HCT116 (cell line): ENCODE measurements around the gene NDUFB2. TPM values are rescaled to one million over a fixed set of nuclear protein-coding genes. Genes with fewer than 3 reads are reported as not detected.

Source experiments
- ATAC-seq: fragments of 200-7000 bp; cut with Tn5 transposase; 2 replicates; pipeline ENCODE4 v1.9.1; 2020; ENCODE audit warnings: mild to moderate bottlenecking, moderate library complexity
- BruUV-seq: library from RNA; stranded (reverse); fragments of 400-500 nt; replicated peaks from 2 replicates; lab custom pipeline; 2021; lab: Mats Ljungman, UMichigan
- CTCF ChIA-PET: fragments of 300-600 bp; sonication (Branson Sonifier 250); formaldehyde crosslinking; loops from one replicate; lab custom pipeline; 2021; ENCODE audit warnings: antibody characterized with exemption; lab: Charles Lee
- POLR2A ChIA-PET: fragments of 300-600, 350-600 bp; sonication (Branson Sonifier 250); formaldehyde crosslinking; loops from one replicate; lab custom pipeline; 2021; ENCODE audit warnings: antibody characterized with exemption; lab: Charles Lee
- RAD21 ChIA-PET, 2 experiments: fragments of 300-600 bp; sonication (Branson Sonifier 250); formaldehyde crosslinking; loops; one replicate each; lab custom pipeline; 2023; ENCODE audit warnings: low total read pairs in 2 of 2; ENCODE audit not compliant: uncharacterized antibody in 2 of 2, unreplicated experiment in 2 of 2, low non-redundant PET in 1 of 2; lab: Charles Lee
- DNase-seq: peaks from one replicate; pipeline ENCODE4 v3.0.0-alpha.2; 2010; ENCODE audit warnings: low read depth, low spot score
- H2AFZ ChIP-seq: fragments of 200-600 bp; shearing (Covaris generic), sonication (generic); 2 replicates; pipeline ENCODE4 v1.6.1; 2017; ENCODE audit warnings: low read depth, mixed run types, mixed read lengths, antibody characterized with exemption, low read length; ENCODE audit not compliant: poor library complexity, severe bottlenecking
- H3K27ac ChIP-seq: 2 replicates; pipeline ENCODE4 v1.5.1; 2012; ENCODE audit warnings: low read depth, low read length
- H3K27me3 ChIP-seq: fragments of 200-600 bp; sonication (generic); 2 replicates; pipeline ENCODE4 v1.6.1; 2016; ENCODE audit warnings: mixed run types, low read length, mixed read lengths; ENCODE audit not compliant: insufficient read depth
- H3K36me3 ChIP-seq, 2 experiments: fragments of 200-500 bp in 1 of 2; fragments of 200-600 bp in 1 of 2; sonication (Bioruptor generic) in 1 of 2; sonication (generic) in 1 of 2; 2 replicates each; pipeline versions ENCODE4 v1.5.1 to v1.6.1; 2014 to 2016; ENCODE audit warnings: low read length in 2 of 2, inconsistent platforms in 1 of 2, mixed read lengths in 1 of 2, mixed run types in 1 of 2; ENCODE audit not compliant: insufficient read depth in 2 of 2, control insufficient read depth in 1 of 2
- H3K4me1 ChIP-seq, 2 experiments: fragments of 200-600 bp in 1 of 2; sonication (generic) in 1 of 2; 2 replicates each; pipeline versions ENCODE4 v1.5.1 to v1.6.1; 2012 to 2017; ENCODE audit warnings: low read length in 2 of 2, inconsistent platforms in 1 of 2, mild to moderate bottlenecking in 1 of 2, mixed read lengths in 1 of 2, mixed run types in 1 of 2, moderate library complexity in 1 of 2; ENCODE audit not compliant: insufficient read depth in 2 of 2, control insufficient read depth in 1 of 2
- H3K4me2 ChIP-seq: fragments of 200-600 bp; sonication (generic); 2 replicates; pipeline ENCODE4 v1.6.1; 2017; ENCODE audit warnings: mixed run types, low read length, mixed read lengths
- H3K4me3 ChIP-seq, 2 experiments: fragments of 200-600 bp in 1 of 2; sonication (generic) in 1 of 2; replicated peaks in 1 of 2; 2 replicates each; pipeline ENCODE4 v1.5.1; 2011 to 2016; ENCODE audit warnings: low read length in 2 of 2, control low read depth in 1 of 2, low read depth in 1 of 2, mild to moderate bottlenecking in 1 of 2, mixed read lengths in 1 of 2, mixed run types in 1 of 2
- H3K79me2 ChIP-seq: fragments of 200-600 bp; sonication (generic); 2 replicates; pipeline ENCODE4 v1.6.1; 2017; ENCODE audit warnings: mild to moderate bottlenecking, mixed run types, low read length, moderate library complexity, mixed read lengths; ENCODE audit not compliant: insufficient read depth
- H3K9ac ChIP-seq: fragments of 200-600 bp; sonication (generic); 2 replicates; pipeline ENCODE4 v1.6.1; 2016; ENCODE audit warnings: low read length, mixed read lengths
- H3K9me2 ChIP-seq: fragments of 200-600 bp; sonication (generic), shearing (Covaris generic); 2 replicates; pipeline ENCODE4 v1.6.1; 2017; ENCODE audit warnings: mixed run types, mild to moderate bottlenecking, moderate library complexity; ENCODE audit not compliant: insufficient read depth
- H3K9me3 ChIP-seq, 2 experiments: fragments of 200-500 bp in 1 of 2; fragments of 200-600 bp in 1 of 2; sonication (Bioruptor generic) in 1 of 2; sonication (generic) in 1 of 2; 2 replicates each; pipeline ENCODE4 v1.6.1; 2014 to 2017; ENCODE audit warnings: low read length in 2 of 2, mixed read lengths in 2 of 2, inconsistent platforms in 1 of 2, low read depth in 1 of 2, mild to moderate bottlenecking in 1 of 2, mixed run types in 1 of 2, moderate library complexity in 1 of 2; ENCODE audit not compliant: control insufficient read depth in 1 of 2, insufficient read depth in 1 of 2
- H4K20me1 ChIP-seq: fragments of 200-600 bp; sonication (generic), shearing (Covaris generic); 2 replicates; pipeline ENCODE4 v1.6.1; 2017; ENCODE audit warnings: mixed run types, mild to moderate bottlenecking, moderate library complexity; ENCODE audit not compliant: insufficient read depth
- CBX3 ChIP-seq: IDR thresholded peaks from 2 replicates; pipeline ENCODE4 v1.6.1; 2012; ENCODE audit warnings: low read depth
- CEBPB ChIP-seq: IDR thresholded peaks from 2 replicates; pipeline ENCODE4 v1.6.1; 2012; ENCODE audit warnings: low read depth
- EZH2 ChIP-seq: fragments of 200-600 bp; sonication (generic); IDR thresholded peaks from 2 replicates; pipeline ENCODE4 v1.6.1; 2017; ENCODE audit warnings: antibody characterized with exemption, mixed run types
- EZH2phosphoT487 ChIP-seq: fragments of 200-600 bp; IDR thresholded peaks from 2 replicates; pipeline ENCODE4 v1.6.1; 2018; ENCODE audit warnings: antibody characterized with exemption, borderline replicate concordance
- FOSL1 ChIP-seq: IDR thresholded peaks from 2 replicates; pipeline ENCODE4 v1.6.1; 2012; ENCODE audit warnings: low read depth
- JUND ChIP-seq: IDR thresholded peaks from 2 replicates; pipeline ENCODE4 v1.6.1; 2012
- POLR2A ChIP-seq: IDR thresholded peaks from 2 replicates; pipeline ENCODE4 v1.7.0; 2011; ENCODE audit warnings: borderline replicate concordance; ENCODE audit not compliant: insufficient read depth, insufficient read length; ENCODE audit errors: extremely low read depth
- POLR2AphosphoS5 ChIP-seq: IDR thresholded peaks from 2 replicates; pipeline ENCODE4 v1.6.1; 2011; ENCODE audit warnings: mild to moderate bottlenecking, low read depth, low read length, moderate library complexity
- RAD21 ChIP-seq: IDR thresholded peaks from 2 replicates; pipeline ENCODE4 v1.6.1; 2012; ENCODE audit warnings: low read depth, mild to moderate bottlenecking
- SIN3A ChIP-seq: IDR thresholded peaks from 2 replicates; pipeline ENCODE4 v1.6.1; 2012; ENCODE audit warnings: low read depth
- SP1 ChIP-seq: IDR thresholded peaks from 2 replicates; pipeline ENCODE4 v1.6.1; 2012; ENCODE audit warnings: low read depth
- SRF ChIP-seq: IDR thresholded peaks from 2 replicates; pipeline ENCODE4 v1.6.1; 2012; ENCODE audit warnings: low read depth
- TCF7L2 ChIP-seq: IDR thresholded peaks from 2 replicates; pipeline ENCODE4 v1.7.0; 2011; ENCODE audit warnings: borderline replicate concordance, inconsistent platforms; ENCODE audit not compliant: insufficient read depth, insufficient read length; ENCODE audit errors: extremely low read depth
- YY1 ChIP-seq: IDR thresholded peaks from 2 replicates; pipeline ENCODE4 v1.6.1; 2011; ENCODE audit warnings: low read length, low read depth, moderate library complexity, mild to moderate bottlenecking; ENCODE audit not compliant: insufficient replicate concordance; ENCODE audit errors: extremely low read depth
- ZNF274 ChIP-seq: fragments of 200-500 bp; sonication (Bioruptor generic); IDR thresholded peaks from 2 replicates; pipeline ENCODE4 v1.6.1; 2014; ENCODE audit warnings: mild to moderate bottlenecking, low read depth, low read length, inconsistent platforms
- intact Hi-C: fragments of 100-400 bp; cut with micrococcal nuclease; formaldehyde crosslinking; loops from 2 replicates; pipeline ENCODE4 v1.10.0; 2022
- total RNA-seq: library from RNA; stranded (reverse); gene quantifications from one replicate; pipeline ENCODE4 v1.2.1, GENCODE V29; 2021; ENCODE audit not compliant: unreplicated experiment
- TF ChIP-seq, protein P1 (sequence below): IDR thresholded peaks from 2 replicates; pipeline ENCODE4 v1.6.1; 2012
- TF ChIP-seq, protein P2 (sequence below): IDR thresholded peaks from 2 replicates; pipeline ENCODE4 v1.6.1; 2012; ENCODE audit warnings: low read depth
- TF ChIP-seq, protein P3 (sequence below): IDR thresholded peaks from 2 replicates; pipeline ENCODE4 v1.6.1; 2011; ENCODE audit warnings: mild to moderate bottlenecking, low read length, moderate library complexity; ENCODE audit not compliant: insufficient replicate concordance; ENCODE audit errors: extremely low read depth
- TF ChIP-seq, protein P4 (sequence below), 3 experiments: fragments of 200-600 bp in 1 of 3; sonication (generic) in 1 of 3; IDR thresholded peaks in 2 of 3; conservative IDR thresholded peaks in 1 of 3; 2 replicates each; pipeline ENCODE4 v1.5.1; 2012 to 2017; ENCODE audit warnings: low read depth in 2 of 3, low read length in 2 of 3, antibody characterized with exemption in 1 of 3, borderline replicate concordance in 1 of 3, control low read depth in 1 of 3, mild to moderate bottlenecking in 1 of 3, mixed read lengths in 1 of 3, mixed run types in 1 of 3, moderate library complexity in 1 of 3; ENCODE audit not compliant: insufficient read depth in 1 of 3
- TF ChIP-seq, protein P5 (sequence below): IDR thresholded peaks from 2 replicates; pipeline ENCODE4 v1.6.1; 2012

Gene NDUFB2
- total RNA-seq, 1 experiment from 2014 or later, result 143 TPM

DNA sequence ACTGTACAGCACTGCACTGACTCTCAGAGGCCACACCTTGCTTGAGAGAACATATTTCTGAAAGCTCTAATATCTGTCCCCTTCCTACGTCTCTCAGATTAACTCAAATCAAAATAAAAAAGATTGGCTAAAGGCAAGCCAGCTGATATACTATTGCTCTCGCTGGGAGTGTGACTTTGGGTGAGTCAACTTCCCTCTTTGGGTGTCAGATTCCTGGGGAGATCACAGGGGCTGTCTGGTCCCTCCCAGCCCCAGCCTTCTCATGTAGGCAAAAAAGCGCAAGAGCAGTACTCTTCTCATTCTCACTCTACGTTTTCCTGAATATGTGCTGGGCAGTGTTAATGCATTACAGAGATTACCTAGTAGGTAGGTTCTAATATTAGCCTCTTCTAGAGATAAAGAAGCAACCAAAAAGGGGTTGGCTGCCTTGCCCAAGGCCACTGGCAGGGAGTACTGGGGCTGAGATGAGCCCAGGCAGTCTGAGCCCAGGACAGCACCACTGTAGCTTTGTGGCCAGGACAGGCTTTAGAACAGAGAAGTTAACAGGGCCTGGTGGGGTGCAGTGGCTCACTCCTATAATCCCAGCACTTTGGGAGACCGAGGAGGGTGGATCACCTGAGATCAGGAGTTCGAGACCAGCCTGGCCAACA lies 46.8 kb upstream of the NDUFB2 start:
- Histone ChIP-seq H3K4me2 (no peak overlapping the region), H3K4me3 (no peak overlapping the region)
- intact Hi-C loops, result no loop called here
- RAD21 ChIA-PET, result interaction anchor here (1.6 to 2.1 kb wide), 2 partner anchors 132 kb away, joined by 4 to 5 read pairs; no protein-coding TSS in a partner anchor
- TF ChIP-seq FOSL1 (no peak), SIN3A (no peak), TCF7L2 (no peak), ZNF274 (no peak), POLR2AphosphoS5 (no peak), SRF (no peak), EZH2 (no peak), POLR2A (no peak), EZH2phosphoT487 (no peak), CBX3 (no peak), JUND (no peak), CEBPB (no peak), SP1 (no peak), YY1 (no peak), RAD21 (no peak)
- TF ChIP-seq, protein P1, sequence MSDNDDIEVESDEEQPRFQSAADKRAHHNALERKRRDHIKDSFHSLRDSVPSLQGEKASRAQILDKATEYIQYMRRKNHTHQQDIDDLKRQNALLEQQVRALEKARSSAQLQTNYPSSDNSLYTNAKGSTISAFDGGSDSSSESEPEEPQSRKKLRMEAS, result no peak
- TF ChIP-seq, protein P2, sequence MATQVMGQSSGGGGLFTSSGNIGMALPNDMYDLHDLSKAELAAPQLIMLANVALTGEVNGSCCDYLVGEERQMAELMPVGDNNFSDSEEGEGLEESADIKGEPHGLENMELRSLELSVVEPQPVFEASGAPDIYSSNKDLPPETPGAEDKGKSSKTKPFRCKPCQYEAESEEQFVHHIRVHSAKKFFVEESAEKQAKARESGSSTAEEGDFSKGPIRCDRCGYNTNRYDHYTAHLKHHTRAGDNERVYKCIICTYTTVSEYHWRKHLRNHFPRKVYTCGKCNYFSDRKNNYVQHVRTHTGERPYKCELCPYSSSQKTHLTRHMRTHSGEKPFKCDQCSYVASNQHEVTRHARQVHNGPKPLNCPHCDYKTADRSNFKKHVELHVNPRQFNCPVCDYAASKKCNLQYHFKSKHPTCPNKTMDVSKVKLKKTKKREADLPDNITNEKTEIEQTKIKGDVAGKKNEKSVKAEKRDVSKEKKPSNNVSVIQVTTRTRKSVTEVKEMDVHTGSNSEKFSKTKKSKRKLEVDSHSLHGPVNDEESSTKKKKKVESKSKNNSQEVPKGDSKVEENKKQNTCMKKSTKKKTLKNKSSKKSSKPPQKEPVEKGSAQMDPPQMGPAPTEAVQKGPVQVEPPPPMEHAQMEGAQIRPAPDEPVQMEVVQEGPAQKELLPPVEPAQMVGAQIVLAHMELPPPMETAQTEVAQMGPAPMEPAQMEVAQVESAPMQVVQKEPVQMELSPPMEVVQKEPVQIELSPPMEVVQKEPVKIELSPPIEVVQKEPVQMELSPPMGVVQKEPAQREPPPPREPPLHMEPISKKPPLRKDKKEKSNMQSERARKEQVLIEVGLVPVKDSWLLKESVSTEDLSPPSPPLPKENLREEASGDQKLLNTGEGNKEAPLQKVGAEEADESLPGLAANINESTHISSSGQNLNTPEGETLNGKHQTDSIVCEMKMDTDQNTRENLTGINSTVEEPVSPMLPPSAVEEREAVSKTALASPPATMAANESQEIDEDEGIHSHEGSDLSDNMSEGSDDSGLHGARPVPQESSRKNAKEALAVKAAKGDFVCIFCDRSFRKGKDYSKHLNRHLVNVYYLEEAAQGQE, result no peak
- TF ChIP-seq, protein P3, sequence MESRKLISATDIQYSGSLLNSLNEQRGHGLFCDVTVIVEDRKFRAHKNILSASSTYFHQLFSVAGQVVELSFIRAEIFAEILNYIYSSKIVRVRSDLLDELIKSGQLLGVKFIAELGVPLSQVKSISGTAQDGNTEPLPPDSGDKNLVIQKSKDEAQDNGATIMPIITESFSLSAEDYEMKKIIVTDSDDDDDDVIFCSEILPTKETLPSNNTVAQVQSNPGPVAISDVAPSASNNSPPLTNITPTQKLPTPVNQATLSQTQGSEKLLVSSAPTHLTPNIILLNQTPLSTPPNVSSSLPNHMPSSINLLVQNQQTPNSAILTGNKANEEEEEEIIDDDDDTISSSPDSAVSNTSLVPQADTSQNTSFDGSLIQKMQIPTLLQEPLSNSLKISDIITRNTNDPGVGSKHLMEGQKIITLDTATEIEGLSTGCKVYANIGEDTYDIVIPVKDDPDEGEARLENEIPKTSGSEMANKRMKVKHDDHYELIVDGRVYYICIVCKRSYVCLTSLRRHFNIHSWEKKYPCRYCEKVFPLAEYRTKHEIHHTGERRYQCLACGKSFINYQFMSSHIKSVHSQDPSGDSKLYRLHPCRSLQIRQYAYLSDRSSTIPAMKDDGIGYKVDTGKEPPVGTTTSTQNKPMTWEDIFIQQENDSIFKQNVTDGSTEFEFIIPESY, result no peak
- TF ChIP-seq, protein P4, sequence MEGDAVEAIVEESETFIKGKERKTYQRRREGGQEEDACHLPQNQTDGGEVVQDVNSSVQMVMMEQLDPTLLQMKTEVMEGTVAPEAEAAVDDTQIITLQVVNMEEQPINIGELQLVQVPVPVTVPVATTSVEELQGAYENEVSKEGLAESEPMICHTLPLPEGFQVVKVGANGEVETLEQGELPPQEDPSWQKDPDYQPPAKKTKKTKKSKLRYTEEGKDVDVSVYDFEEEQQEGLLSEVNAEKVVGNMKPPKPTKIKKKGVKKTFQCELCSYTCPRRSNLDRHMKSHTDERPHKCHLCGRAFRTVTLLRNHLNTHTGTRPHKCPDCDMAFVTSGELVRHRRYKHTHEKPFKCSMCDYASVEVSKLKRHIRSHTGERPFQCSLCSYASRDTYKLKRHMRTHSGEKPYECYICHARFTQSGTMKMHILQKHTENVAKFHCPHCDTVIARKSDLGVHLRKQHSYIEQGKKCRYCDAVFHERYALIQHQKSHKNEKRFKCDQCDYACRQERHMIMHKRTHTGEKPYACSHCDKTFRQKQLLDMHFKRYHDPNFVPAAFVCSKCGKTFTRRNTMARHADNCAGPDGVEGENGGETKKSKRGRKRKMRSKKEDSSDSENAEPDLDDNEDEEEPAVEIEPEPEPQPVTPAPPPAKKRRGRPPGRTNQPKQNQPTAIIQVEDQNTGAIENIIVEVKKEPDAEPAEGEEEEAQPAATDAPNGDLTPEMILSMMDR (IDR thresholded peaks at IDR 0.05 in 2 of 3, conservative IDR thresholded peaks at IDR 0.05 in 1 of 3; ENCODE audit: borderline replicate concordance in 1 of 3, insufficient read depth in 1 of 3, low read depth in 2 of 3, low read length in 2 of 3), result no peak
- TF ChIP-seq, protein P5, sequence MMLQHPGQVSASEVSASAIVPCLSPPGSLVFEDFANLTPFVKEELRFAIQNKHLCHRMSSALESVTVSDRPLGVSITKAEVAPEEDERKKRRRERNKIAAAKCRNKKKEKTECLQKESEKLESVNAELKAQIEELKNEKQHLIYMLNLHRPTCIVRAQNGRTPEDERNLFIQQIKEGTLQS, result no peak
- TF ChIP-seq, all 23 proteins: peak for 0
- no peaks in the 10 kb centered on the region for H3K36me3 ChIP-seq
- H4K20me1 ChIP-seq, result no peaks in the 10 kb centered on the region
- no peak for DNase-seq
- H3K79me2 ChIP-seq, result no peaks in the 10 kb centered on the region
- no peak overlapping the region for H2AFZ ChIP-seq
- no peaks in the 10 kb centered on the region for H3K9me2 ChIP-seq
- peaks cover 2 to 19% of the 10 kb centered on the region in 2 experiments; a peak in 3 of 4 replicates for H3K4me1 ChIP-seq
- H3K27ac ChIP-seq, result no peak overlapping the region
- H3K9ac ChIP-seq, result no peak overlapping the region
- H3K9me3 ChIP-seq, result no peaks in the 10 kb centered on the region
- no TSS peak for BruUV-seq
- ATAC-seq, result no peak
- CTCF ChIA-PET, result interaction anchor here (0.8 kb wide), 1 partner anchor 132 kb away, joined by 3 read pairs; no protein-coding TSS in a partner anchor
- POLR2A ChIA-PET, result no interaction called here
- H3K27me3 ChIP-seq, result no peaks in the 10 kb centered on the region
